Kidney (tissue), 14 donors: ENCODE measurements around the gene KIRREL3. TPM values are rescaled to one million over a fixed set of nuclear protein-coding genes. Genes with fewer than 3 reads are reported as not detected.
A peak's percentile ranks its signal among the peaks of the same experiment; 100 is the strongest.

Experiments
- DNase-seq, 5 donors: peaks; one replicate each; pipeline ENCODE4 v3.0.0-alpha.2; 2013 to 2020
- FAIRE-seq: peaks from 2 replicates; lab custom pipeline; 2012; peaks lifted over from hg19 to GRCh38; lab: Jason Lieb, UNC
- H3K27ac ChIP-seq, 2 donors: one replicate each; pipeline ENCODE4 v1.7.0; 2013; ENCODE audit warnings: low read depth in 2 of 2, low read length in 2 of 2, inconsistent platforms in 1 of 2
- H3K27me3 ChIP-seq: one replicate; pipeline ENCODE4 v1.7.1; 2013; ENCODE audit warnings: low read length, inconsistent platforms; ENCODE audit not compliant: control insufficient read depth, insufficient read depth
- H3K36me3 ChIP-seq, 3 donors: one replicate each; pipeline versions ENCODE4 v1.7.0 to v1.7.1; 2013; ENCODE audit warnings: low read length in 3 of 3, control low read depth in 1 of 3, inconsistent platforms in 1 of 3; ENCODE audit not compliant: insufficient read depth in 3 of 3, control insufficient read depth in 2 of 3
- H3K4me1 ChIP-seq, 3 donors: one replicate each; pipeline versions ENCODE4 v1.7.0 to v1.7.1; 2013; ENCODE audit warnings: low read length in 3 of 3, inconsistent platforms in 1 of 3, low read depth in 1 of 3; ENCODE audit not compliant: control insufficient read depth in 2 of 3, insufficient read depth in 2 of 3
- H3K4me3 ChIP-seq, 3 donors: one replicate each; pipeline versions ENCODE4 v1.7.0 to v1.8.1; 2013; ENCODE audit warnings: low read length in 3 of 3, control low read depth in 1 of 3, inconsistent platforms in 1 of 3
- H3K9ac ChIP-seq, 3 donors: one replicate each; pipeline versions ENCODE4 v1.7.0 to v1.7.1; 2013; ENCODE audit warnings: low read length in 3 of 3, control low read depth in 1 of 3, inconsistent platforms in 1 of 3
- H3K9me3 ChIP-seq, 3 donors: one replicate each; pipeline versions ENCODE4 v1.7.0 to v1.7.1; 2013; ENCODE audit warnings: low read length in 3 of 3, control low read depth in 1 of 3, inconsistent platforms in 1 of 3; ENCODE audit not compliant: control insufficient read depth in 2 of 3, insufficient read depth in 1 of 3
- CTCF ChIP-seq: IDR thresholded peaks from 3 replicates; pipeline ENCODE4 v1.5.1; 2012; ENCODE audit warnings: mild to moderate bottlenecking, moderate library complexity, borderline replicate concordance; ENCODE audit not compliant: insufficient read depth; ENCODE audit errors: extremely low read depth
- intact Hi-C: fragments of 100-400 bp; cut with DNase I; formaldehyde crosslinking; loops from one replicate; pipeline ENCODE4 v1.11.1; 2022
- polyA plus RNA-seq: library from polyadenylated mRNA; stranded (reverse); fragments of 350-450 nt; fragmentation: Illumina TruSeq; extraction: RNeasy Lipid Tissue Mini Kit (QIAGEN cat#74804); gene quantifications from one replicate; pipeline ENCODE4 v1.2.3, GENCODE V29; 2014; ENCODE audit warnings: low read depth, low replicate concordance; ENCODE audit not compliant: insufficient read depth
- total RNA-seq: library from RNA; stranded (reverse); fragmentation: NEBNext Ultra II Directional; extraction: Animal tissue kit (Norgen Biotek cat#: 25700); gene quantifications from one replicate; pipeline ENCODE4 v1.2.1, GENCODE V29; 2021
- donor health status: control.
- donor health status: control.
- donor health status: control.
- donor health status: control.
- donor health status: control.
- donor health status: DM: yes; HTN: yes; CAD: no.
- donor health status: Normal renal cell carcinoma (clear cell type).

Gene KIRREL3
- total and polyA plus RNA-seq, 2 donors from 2014 or later = 0.19 to 0.22 TPM

GRCh38 chr11:126886636-126887035, 113.9 kb downstream of the KIRREL3 start:
- Histone ChIP-seq H3K9me3 (no peaks in the 10 kb centered on the region), H3K4me3 (no peak overlapping the region), H3K36me3 (no peaks in the 10 kb centered on the region), H3K4me1 (no peaks in the 10 kb centered on the region), H3K9ac (no peak overlapping the region), H3K27me3 (no peaks in the 10 kb centered on the region), H3K27ac (no peak overlapping the region)
- TF ChIP-seq CTCF = no peak
- intact Hi-C loops = no loop called here
- FAIRE-seq (no peak), DNase-seq (no peak)

GRCh38 chr11:126886085-126886484, 114.5 kb downstream of the KIRREL3 start:
- intact Hi-C loops = no loop called here
- no peak for TF ChIP-seq CTCF

GRCh38 chr11:126884594-126884993, 116.0 kb downstream of the KIRREL3 start:
- FAIRE-seq (no peak), DNase-seq (no peak)
- Histone ChIP-seq H3K9ac (no peak overlapping the region), H3K4me3 (no peak overlapping the region), H3K27me3 (no peaks in the 10 kb centered on the region), H3K4me1 (no peaks in the 10 kb centered on the region), H3K9me3 (no peaks in the 10 kb centered on the region), H3K27ac (no peak overlapping the region), H3K36me3 (no peaks in the 10 kb centered on the region)
- TF ChIP-seq CTCF = no peak
- intact Hi-C loops = no loop called here

More at GRCh38 chr11:126886085-126886484, 114.5 kb downstream of the KIRREL3 start:
- Histone ChIP-seq H3K4me3 (no peak overlapping the region), H3K9ac (no peak overlapping the region), H3K36me3 (no peaks in the 10 kb centered on the region), H3K27me3 (no peaks in the 10 kb centered on the region), H3K9me3 (no peaks in the 10 kb centered on the region), H3K4me1 (no peaks in the 10 kb centered on the region), H3K27ac (no peak overlapping the region)
- DNase-seq = no peak
- FAIRE-seq = no peak

- no peak overlapping the region for H3K4me3 ChIP-seq
- FAIRE-seq = no peak
These were observed 116.4 kb downstream of the KIRREL3 start for GRCh38 chr11:126884192-126884591.

More at GRCh38 chr11:126884192-126884591, 116.4 kb downstream of the KIRREL3 start:
- H3K4me1 ChIP-seq = no peaks in the 10 kb centered on the region
- peak in 1 of 5 donors; percentile 13 for DNase-seq
- no peaks in the 10 kb centered on the region for H3K27me3 ChIP-seq
- H3K27ac ChIP-seq = no peak overlapping the region
- intact Hi-C loops = no loop called here
- H3K9me3 ChIP-seq = no peaks in the 10 kb centered on the region
- TF ChIP-seq CTCF = no peak
- no peaks in the 10 kb centered on the region for H3K36me3 ChIP-seq
- H3K9ac ChIP-seq = no peak overlapping the region
